Gastroesophageal sphincter (tissue), 3 donors: ENCODE data around the gene AGO1.

Experiments
- CTCF ChIP-seq, 4 experiments: fragments of 200-600 bp in 2 of 4; fragments of 450-650 bp in 2 of 4; sonication (generic) in 1 of 4; IDR thresholded peaks; one replicate each; pipeline ENCODE4 v1.5.1; 2017 to 2019; ENCODE audit warnings: antibody characterized with exemption in 4 of 4, mild to moderate bottlenecking in 2 of 4, moderate library complexity in 2 of 4
- EP300 ChIP-seq: sonication (generic); formaldehyde crosslinking; IDR thresholded peaks from one replicate; pipeline ENCODE4 v1.6.1; 2017; ENCODE audit warnings: antibody characterized with exemption, mild to moderate bottlenecking
- POLR2A ChIP-seq, 2 donors: fragments of 450-650 bp; IDR thresholded peaks; one replicate each; pipeline ENCODE4 v1.6.1; 2017; ENCODE audit warnings: antibody characterized with exemption in 2 of 2, mild to moderate bottlenecking in 2 of 2, moderate library complexity in 1 of 2
- POLR2AphosphoS5 ChIP-seq: sonication (generic); formaldehyde crosslinking; IDR thresholded peaks from one replicate; pipeline ENCODE4 v1.6.1; 2017; ENCODE audit warnings: antibody characterized with exemption

DNA sequence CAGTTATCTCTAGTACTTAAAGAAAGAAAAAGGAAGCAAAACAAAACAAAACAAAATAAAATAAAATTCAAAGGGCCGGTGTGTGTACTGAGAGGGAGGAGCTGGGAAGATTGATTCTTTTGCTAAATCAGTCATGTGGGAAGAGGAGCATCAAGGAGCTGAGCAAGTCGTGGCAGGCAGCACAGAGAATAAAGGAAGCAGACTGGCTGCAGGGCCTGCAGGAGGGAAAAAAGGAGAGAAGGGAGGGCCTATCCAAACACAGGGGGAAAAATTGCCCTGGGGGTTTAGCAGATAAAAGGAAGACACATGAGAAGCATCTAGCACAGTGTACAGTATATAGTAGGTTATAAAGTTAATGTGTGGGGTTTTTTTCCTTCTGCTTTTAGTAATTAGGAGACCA lies 47.6 kb upstream of the AGO1 start:
- no peak for TF ChIP-seq POLR2AphosphoS5
- TF ChIP-seq POLR2A (IDR thresholded peaks at IDR 0.05), result no peak
- no peak for TF ChIP-seq CTCF (IDR thresholded peaks at IDR 0.05)
- TF ChIP-seq EP300, result no peak
